MM.1S (cell line): Measurements from ENCODE around the gene PAPOLG.
"Not testable (repeated sequence)": the region's sequence is repeated elsewhere in the genome, so short reads cannot be mapped to it uniquely, and the experiment has no call there.

ENCODE experiments used
- CTCF ChIP-seq: fragments of 300-600 bp; sonication (generic); IDR thresholded peaks from 2 replicates; pipeline ENCODE4 v1.5.1; 2016; ENCODE audit warnings: antibody characterized with exemption, low read length, mixed read lengths
- EZH2 ChIP-seq: fragments of 300-600 bp; sonication (generic); optimal IDR thresholded peaks from 2 replicates; pipeline ENCODE3; 2017; ENCODE audit warnings: low read depth, mild to moderate bottlenecking, antibody characterized with exemption, low read length, mixed read lengths

- not testable (repeated sequence) for TF ChIP-seq EZH2, CTCF
These were observed 70.8 kb downstream of the PAPOLG start for GRCh38 chr2:60826860-60827259.
